NCI-H2029 (cell line): ENCODE data around the gene CDS2.

ENCODE experiments used
- DNase-seq: peaks from one replicate; lab custom pipeline; 2025; lab: John Stamatoyannopoulos, UW

The CDS2 gene

DNA sequence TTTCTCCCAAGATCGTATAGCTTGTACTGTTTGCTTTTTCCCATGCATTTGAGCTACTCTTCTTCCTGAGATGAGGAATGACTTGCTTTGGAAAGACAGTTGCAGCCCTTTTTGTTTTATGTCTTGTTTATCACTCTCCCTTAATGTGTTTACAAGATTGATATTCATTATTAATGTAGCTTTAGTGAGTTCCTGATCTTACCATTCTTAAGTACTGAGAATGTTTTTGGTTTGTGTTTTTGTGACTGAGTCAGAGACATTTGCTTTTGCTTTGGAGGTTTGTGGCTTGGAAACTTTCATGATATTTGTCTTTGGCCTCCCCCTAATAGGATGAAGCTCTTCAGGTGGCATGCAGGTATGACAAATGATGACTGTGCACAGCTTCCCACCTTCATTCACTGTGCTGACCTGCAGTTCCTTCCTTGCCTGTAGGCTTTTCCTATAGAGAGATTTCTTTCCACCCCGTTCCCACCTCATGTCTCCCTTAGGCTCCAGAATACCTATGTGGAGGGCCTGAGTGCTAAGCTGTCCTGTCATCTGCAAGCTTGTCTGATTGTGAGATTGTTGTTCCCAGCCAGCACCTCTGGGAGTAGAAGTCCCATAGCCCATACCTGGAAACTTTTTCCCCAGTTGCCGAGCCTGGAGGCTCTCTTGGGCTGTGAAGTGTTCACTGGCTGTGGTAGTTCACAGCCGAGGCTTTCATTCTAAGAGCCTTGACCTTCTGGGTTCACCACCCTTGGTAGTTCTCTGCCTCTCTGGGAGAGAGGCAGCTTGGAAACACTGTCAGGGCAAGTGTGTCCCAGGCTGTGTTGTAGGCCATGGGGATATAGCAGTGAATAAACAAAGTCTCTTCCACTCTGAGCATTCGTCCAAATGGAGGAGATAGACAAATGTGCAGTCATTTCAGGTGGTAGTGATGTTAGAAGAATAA lies 27.1 kb downstream of the CDS2 start:
- DNase-seq = no peak

DNA sequence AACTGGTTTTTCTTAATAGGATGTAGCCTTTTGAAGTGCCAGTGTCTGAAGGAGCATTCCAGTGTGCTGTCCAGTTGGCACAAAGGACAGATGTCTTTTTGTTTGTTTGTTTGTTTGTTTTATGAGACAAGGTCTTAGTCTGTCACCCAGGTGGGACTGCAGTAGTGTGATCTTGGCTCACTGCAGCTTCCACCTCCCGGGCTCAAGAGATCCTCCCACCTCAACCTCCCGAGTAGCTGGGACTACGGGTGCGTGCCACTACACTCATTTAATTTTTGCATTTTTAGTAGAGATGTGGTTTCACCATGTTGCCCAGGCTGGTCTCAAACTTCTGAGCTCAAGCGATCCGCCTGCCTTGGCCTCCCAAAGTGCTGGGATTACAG lies 27.7 kb downstream of the CDS2 start:
- DNase-seq = no peak

DNA sequence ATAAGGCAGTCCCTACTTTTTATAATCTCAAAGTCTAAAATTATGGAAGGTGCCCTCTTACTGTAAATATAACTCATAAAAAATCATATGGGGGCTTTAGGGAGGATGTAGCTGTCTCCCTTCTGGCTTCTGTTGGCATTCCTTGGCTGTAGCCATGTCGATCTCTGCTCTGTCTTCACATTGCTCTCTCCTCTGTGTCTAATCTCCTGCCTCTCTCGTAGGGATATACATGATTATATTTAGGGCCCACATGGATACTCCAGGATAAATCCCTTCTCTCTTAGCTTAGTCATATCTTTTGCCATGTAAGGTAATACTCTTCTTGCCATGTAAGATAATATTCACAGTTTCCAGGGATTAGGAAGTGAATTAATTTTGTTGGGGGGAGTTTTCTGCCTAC lies 28.6 kb downstream of the CDS2 start:
- DNase-seq = no peak

DNA sequence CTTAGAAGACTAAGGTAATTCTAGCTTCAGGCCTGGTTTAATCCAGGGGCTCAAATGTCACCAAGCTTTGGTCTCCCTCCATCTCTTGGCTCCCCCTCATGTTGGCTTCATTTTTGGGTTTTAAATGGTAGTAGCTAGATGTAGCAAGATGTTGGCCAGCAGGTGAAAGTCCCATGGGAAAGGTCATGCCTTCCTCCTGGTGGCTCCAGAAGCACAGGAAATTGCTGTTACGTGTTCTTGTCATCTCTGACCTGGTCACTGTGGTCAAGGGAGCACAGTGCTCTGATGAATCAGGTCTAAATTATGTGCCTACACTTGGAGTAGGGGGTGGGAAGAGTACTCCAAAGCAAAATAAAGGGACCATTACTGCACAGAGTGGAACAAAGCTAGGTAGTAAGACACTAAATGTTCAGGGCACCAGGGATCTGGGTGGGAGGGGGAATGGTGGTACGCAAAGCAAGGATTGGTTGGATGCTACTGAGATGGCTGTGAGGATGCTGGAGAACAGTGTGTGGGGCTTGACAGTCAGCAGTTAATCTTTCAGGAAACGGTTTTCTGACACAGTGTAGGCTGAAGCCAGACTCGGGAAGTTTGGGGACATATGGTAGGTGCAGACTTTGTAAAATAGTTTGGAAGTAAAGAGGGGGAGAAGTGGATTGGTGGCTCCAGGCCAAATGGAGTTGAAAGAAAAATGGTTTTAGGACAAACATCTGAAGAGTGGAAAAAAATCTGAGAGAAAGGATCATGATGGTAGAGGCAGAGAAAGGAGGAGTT lies 30.1 kb downstream of the CDS2 start:
- DNase-seq = no peak

DNA sequence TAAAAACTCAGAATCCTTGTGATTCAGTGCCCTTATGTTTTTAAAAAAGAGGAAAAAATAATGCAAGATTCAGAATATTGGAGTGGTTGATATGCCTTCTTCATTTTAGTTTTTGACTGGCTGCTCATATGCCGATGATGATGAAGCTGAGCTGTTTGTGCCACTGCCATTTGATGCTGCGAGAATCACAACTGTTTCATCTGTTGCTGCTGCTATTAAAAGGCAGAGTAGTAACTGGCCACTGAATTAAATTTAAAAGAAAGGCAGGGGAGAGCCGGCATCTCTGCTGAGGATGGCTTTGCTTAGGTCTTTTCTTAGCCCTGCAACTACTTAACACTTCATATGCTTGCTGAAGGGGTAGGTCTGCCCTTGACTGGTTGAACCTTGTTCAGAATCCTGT lies 33.1 kb downstream of the CDS2 start:
- DNase-seq = no peak

DNA sequence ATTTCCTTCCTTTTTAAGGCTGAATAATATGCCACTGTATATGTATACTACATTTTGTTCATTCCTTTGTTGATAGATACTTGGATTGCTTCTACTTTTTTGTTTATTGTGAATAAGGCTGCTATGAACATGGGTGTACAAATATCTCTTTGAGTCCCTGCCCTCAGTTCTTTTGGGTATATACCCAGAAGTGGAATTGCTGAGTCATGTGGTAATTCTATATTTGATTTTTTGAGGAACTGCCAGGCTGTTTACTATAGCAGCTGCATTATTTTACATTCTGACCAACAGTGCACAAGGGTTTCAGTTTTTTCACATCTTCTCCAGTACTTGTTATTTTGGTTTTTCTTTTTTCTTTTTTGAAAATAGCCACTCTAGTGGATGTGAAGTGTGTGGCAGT lies 34.1 kb downstream of the CDS2 start:
- DNase-seq = no peak

DNA sequence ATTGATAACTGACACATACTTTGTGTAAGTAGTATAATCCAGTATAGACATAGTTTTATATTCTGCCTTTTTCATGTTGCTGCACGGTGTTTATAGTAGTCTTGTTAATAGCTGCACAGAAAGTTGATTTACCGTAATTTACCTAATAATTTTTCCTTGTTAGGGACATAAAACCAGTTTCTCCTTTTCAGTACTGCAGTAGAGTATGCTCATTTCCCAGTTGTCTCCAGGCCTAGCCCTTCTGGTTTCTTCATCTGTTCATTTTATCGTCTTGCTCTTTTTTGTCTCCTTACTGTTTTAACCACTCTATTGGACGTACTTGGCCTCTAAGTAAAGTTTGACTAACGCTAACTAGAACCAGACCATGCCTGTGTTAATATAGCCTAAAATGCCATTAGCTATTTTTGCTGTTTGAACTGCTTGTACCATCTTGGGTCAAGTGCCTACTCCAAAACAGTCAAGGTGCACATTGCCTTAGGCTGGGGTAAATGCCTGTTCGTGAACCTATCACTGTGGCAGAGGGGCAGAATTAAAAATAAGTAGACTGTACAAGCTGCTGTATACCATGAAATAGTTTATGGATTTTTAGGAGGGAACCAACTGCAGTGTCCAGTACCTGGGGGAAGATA lies 34.8 kb downstream of the CDS2 start:
- no peak for DNase-seq

DNA sequence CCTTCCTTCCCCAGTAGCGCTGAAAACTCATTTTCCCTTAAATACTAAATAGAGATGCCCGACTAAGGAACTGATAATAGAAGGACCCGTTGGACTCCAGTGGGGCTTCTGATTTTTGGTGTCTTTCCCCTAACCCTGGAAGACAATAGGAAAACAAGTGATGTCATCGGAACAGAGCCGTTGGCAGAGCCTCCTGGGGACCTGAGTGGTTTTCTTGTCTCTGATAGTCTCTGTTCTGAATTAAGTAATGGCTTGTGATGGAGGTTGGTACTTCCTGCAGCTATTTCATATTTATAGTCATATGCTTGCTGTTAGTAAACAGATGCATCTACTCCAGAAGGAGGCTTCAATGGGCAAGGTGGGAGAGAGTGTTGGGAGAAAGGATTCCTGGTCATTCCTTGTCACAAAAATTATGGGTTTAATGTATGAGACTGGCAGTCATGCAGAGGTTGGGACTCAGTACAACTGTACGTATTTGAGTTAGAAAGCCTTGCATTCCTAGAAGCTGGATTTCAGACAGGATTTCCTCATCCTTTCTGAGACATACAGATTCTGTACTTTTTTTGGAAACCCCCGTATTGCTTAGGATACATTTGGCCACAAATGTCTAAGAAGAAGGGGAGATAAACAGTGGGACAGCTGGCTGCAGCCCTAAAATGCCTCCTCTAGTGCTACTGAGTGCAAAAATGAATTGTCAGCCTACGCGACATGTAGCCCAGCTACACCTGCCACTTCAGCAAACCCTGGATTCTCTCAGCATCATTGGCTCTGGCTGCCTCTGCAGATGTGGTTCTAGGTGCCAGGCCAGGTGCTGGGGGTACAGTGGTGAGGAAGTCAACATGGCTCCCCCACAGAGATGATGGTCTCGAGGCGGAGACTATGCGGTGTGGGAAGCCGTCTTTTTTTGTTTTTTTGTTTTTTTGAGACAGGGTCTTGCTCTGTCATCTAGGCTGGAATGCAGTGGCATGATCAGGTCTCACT lies 38.1 kb downstream of the CDS2 start:
- DNase-seq = no peak

DNA sequence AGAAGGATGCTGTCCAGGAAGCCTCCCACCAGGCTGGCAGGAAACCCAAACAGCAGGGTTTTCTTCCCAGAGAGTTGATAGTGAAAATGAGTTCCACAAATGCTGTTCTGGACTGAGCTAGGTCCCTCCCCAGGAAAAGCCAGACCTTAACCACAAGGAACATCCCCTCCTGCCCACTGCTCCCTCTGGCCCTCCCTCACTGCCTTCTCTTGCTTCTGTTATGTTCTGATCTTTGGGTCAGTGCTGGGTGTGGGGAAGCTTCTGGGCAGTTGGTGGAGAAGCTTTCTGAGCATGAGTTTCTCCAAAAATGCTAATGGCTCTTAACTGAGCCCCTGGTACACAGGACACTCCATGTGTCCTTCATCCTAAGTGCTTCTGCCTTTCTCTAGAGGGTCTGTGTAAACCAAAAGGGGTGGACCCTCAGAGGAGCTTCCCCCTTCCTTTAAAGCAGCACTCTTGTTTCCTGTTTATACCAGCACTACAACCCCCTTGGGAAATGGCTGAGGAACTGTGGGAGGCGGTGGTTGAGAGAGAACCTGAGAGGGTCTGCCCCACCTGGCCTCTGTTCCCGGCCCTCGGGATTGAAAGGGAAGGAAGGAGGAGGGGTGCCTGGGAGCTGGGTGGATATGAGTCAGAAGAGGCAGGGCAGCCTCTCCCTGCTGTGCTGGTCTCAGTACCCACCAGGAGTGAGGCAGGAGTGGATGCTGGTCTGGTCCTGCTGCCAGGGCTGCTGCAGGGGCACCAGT lies 42.0 kb downstream of the CDS2 start:
- no peak for DNase-seq

DNA sequence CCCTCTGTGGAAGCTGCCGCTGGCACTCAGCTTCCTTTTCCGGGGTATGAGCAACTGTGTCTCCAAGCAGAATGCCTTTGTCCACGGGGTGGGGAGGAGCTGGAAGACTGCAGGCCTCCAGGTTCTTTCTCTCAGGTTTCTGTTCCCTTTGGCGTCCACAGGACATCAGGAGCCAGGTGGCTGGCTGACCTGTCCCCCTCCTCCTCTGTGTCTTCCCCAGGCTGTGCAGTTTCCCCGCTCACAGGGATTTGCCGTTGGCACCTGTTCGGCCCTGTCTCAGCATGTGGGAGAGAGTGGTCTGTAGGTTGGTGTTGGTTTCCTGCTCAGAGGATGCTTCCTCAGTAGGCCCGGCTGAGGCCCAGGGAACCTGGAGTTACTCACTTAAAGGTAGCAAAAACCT lies 43.5 kb downstream of the CDS2 start:
- no peak for DNase-seq

DNA sequence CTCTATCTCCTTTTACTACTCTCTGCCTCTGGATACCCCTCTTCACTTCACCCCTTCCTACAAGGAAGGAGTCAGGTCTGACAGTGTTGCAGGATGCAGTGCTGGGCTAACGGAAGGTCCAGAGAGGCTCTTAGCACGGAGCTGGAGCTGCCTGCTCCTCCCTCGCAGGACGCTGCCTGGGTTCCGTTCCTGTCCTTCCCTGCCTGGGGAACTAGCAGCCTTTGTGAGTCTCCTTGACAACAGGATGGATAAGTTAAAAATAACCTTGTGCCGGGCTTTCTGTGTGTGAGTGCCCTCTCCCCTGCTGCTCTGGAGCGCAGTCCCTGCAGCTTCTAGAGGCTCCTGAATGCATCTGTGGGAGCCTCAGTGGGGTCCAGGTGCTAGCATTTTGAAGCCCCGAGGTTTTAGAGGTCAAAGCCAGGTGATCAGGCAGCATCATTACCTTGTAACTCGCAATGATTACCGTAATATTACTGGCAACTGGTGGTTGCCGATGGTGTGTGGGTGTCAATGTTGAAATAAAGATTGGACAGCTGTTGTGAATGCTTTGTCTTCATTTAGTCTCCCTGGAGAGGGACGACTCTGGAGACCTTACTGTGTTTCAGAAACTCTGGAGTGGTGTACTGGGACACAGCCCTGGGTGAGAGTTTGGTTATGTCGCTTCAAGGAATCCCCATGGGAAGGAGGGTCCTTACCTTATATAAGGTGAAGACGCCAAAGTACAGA lies 44.4 kb downstream of the CDS2 start:
- no peak for DNase-seq

DNA sequence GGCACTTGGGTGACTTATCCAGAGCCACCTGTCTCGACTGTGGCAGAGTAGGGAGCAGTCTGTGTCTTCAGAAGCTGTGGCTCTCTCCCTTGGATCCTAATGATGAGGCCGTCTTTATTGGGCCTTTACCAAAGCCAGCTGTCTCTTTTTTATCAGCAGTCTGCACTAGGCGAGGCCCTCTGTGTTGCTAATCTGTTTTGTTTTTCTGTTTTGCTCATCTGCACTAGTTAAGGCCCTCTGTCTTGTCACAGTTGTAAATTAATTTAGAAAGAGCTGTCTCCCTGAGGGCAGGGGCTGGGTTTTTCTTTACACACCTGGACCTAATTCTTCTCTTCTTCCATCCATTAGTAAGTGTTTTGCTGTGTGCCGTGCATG lies 45.0 kb downstream of the CDS2 start:
- no peak for DNase-seq

DNA sequence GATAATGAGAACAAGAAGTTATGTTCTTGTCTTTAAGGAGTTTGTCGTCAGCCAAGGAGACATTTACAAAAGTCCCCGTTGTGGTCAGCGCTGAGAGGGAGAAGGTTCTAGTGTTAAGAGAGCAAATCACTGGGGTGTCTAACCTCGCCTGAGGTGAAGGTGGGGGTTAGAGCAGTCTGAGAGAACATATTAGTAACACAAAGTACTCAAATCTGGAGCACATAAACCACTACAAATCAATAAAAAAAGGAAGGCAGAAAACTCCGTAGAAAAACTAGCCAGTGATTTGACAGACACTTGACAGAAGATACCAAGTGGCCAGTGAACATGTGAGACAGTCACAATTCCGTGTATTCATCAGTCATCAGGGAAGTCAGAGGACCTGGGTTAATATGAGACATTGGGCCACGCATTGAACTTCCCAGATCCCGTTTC lies 45.4 kb downstream of the CDS2 start:
- DNase-seq = no peak

DNA sequence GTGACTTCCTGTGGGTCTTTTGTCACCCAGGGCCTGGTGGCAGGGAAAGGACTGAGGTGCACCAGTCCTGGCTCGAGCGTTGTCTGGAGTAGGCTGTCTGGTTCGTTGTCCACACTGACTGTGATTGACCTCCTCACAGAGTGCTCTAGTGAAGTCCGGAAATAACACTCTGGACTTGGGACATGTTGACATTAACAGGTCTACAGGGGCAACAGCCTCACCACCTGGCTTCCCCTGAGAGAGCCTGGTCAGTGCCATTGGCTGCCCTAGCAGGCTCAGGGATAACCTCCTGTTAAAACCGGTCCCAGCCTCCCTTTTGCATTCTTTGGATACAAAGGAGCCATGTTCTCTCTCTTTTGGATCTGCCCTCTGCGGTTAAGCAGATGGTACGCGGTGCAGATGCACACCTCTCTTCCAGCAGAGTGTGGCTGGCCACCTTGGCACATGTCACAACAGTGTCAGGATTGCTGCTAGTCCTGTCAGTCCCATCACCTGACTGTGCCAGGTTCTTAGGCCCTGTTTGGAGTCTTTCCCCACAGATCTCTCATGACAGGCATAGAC lies 46.2 kb downstream of the CDS2 start:
- no peak for DNase-seq

DNA sequence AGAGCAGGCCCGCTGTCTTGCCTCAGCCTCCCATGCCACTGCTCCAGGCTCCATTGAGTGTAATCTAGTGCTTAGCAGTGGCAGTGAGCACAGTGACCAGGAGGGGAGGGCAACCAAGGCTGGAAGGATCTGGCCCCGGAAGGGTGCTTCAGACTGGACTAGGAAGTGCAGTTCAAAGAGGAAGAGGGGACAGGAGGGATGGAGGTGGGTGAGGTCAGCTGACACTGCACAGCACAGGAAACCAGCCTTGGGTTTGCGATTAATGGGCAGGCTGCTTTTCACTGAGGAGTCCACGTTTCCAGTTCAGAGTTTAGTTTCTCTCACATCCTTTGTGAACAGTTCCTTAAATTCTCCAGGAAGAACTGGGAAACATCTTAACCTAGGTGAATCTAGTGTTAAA lies 46.9 kb downstream of the CDS2 start:
- DNase-seq = no peak

DNA sequence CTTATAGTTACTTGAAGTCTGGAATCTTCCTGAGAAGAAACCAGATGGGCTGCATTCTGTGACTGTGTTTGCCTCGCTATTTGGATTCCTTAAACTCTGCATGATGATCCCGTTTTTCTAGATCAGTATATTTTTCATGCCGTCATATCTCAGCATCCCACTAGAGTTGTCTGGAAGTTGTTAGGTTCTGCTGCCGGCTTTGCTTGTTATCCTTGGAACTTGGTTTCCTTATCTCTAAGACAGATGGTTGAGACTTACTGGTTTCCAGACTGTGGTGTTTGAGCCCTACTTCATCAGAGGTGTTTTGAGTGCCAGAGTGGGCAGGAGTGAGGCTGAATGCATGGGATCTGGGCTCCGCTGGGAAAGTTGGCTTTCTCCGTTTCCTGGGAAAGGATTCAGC lies 50.3 kb downstream of the CDS2 start:
- DNase-seq = no peak

DNA sequence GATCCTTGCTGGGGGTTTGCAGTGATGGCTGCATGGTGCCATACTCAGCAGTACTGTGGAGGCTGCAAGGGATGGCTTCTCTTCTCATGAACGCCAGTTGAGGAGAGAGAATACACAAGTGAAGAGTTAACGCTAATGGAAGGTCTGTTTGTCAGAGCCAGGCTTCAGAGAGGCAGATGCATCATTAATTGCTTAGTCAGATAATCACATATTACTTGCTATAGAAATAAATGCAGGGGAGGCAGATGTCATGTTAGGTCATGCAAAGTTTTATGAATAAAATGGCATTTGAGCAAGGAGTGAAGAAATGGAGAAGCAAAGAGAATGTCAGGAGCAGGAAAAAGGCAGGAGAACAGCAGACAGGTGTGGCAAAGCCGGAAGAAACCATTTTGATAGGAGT lies 51.2 kb downstream of the CDS2 start:
- DNase-seq = no peak

DNA sequence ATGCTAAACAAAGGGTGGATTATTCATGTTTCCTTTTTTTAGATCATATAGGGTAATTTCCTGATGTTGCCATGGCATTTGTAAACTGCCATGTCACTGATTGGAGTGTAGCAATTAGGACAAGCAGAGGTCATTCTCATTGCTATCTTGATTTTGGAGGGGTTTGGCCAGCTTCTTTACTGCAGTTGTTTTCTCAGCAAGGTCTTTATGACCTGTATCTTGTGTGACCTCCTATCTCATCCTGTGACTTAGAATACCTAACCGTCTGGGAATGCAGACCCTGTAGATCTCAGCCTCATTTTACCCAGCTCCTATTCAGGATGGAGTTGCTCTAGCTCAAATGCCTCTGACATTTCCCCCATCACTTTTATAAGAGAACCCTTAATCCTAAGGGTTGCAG lies 53.6 kb downstream of the CDS2 start:
- no peak for DNase-seq

DNA sequence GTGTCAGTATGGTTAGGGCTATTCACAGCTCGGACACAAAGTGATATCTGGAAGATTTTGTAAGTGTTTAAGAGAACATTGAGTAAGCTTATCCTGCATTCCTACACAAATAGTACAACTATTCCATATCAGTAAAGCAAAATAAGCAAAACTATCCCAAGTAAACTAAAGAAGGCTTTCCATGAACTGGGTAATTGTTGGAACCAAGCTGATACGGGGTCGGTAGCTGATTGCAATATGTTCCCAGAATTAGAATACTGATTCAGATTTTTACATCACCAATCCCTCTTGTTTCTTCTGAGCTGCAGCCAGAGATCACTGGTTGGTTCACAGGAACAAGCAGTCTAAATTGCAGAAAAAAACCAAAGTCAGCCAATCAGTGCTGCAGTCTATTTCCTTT lies 54.1 kb downstream of the CDS2 start:
- no peak for DNase-seq

DNA sequence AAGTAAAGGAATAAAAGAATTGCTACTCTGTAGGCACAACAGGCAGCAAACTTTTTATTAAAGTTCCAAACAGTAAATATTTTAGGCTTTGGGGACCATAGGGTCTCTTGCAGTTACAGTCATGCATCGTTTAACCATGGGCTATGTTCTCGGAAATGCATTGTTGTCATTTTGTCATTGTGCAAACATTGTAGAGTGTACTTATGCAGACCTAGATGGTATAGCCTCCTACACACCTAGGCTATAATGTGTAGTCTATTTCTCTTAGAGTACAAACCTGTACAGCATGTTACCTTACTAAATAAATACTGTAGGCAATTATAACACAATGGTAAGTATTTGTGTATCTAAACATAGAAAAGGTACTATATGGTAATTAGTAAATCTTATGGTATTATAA lies 54.7 kb downstream of the CDS2 start:
- DNase-seq = peak; percentile 47
